ENCODE data around the gene DOP1A.

DOP1A gene

GRCh38 chr6:83072726-83073125, 5.3 kb downstream of the DOP1A start:
- TF ChIP-seq ZFX (IDR thresholded peaks at IDR 0.05) (no peak), CTCF (conservative IDR thresholded peaks at IDR 0.05) (no peak)
- H3K27ac ChIP-seq, result no peak overlapping the region

GRCh38 chr6:83073615-83074014, 6.1 kb downstream of the DOP1A start:
- H3K27ac ChIP-seq, result no peak overlapping the region
- TF ChIP-seq CTCF (conservative IDR thresholded peaks at IDR 0.05) (no peak), ZFX (IDR thresholded peaks at IDR 0.05) (no peak)

GRCh38 chr6:83083476-83083875, 16.0 kb downstream of the DOP1A start:
- TF ChIP-seq CTCF (conservative IDR thresholded peaks at IDR 0.05) (no peak), ZFX (IDR thresholded peaks at IDR 0.05) (no peak)
- no peak overlapping the region for H3K27ac ChIP-seq

DNA sequence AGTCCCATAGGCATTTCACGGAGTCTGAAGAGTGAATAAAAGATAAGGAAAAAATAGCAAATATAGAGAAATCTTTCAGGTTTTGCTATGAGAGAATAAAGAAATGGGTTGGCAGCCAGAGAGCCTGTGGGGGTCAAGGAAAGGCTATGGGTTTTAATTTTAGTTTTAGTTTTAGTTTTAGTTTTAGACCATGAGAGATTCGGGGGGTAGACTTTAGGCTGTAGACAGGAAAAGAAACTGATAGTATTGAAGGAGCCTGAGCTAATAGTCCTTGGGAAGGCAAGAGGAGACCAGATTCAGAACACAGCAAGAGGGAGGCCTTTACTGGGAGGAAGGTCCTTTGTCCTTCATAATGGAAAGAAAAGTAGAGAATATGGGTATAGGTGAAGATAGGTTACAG, 19.3 kb downstream of the DOP1A start:
- H3K27ac ChIP-seq, result no peak overlapping the region
- TF ChIP-seq ZFX (IDR thresholded peaks at IDR 0.05) (no peak), CTCF (conservative IDR thresholded peaks at IDR 0.05) (no peak)

- no peak overlapping the region for H3K27ac ChIP-seq
- TF ChIP-seq ZFX (IDR thresholded peaks at IDR 0.05) (no peak), CTCF (conservative IDR thresholded peaks at IDR 0.05) (no peak)
These were observed 25.4 kb downstream of the DOP1A start for GRCh38 chr6:83092756-83093399.

- TF ChIP-seq ZFX (IDR thresholded peaks at IDR 0.05) (no peak), CTCF (conservative IDR thresholded peaks at IDR 0.05) (no peak)
- H3K27ac ChIP-seq, result no peak overlapping the region
These were observed 29.3 kb downstream of the DOP1A start for GRCh38 chr6:83096791-83097190.

- TF ChIP-seq CTCF (conservative IDR thresholded peaks at IDR 0.05) (no peak), ZFX (IDR thresholded peaks at IDR 0.05) (no peak)
- H3K27ac ChIP-seq, result no peak overlapping the region
These were observed 29.7 kb downstream of the DOP1A start for GRCh38 chr6:83097204-83097603.
